ENCODE measurements around the gene SSTR4.

SSTR4 gene

GRCh38 chr20:23035731-23036130 is 619 bp downstream of the SSTR4 start:
- Histone ChIP-seq H3K27ac (no peak overlapping the region), H3K4me3 (ENCODE audit: low read depth in 1 of 2, low read length in 1 of 2) (no peak overlapping the region), H3K27me3 (peaks cover 71% of the 10 kb centered on the region), H3K9me3 (no peaks in the 10 kb centered on the region), H3K4me1 (ENCODE audit: control insufficient read depth in 1 of 2, insufficient read depth in 1 of 2, low read depth in 1 of 2, low read length in 1 of 2) (peaks cover 8 to 16% of the 10 kb centered on the region in 2 experiments), H3K36me3 (no peaks in the 10 kb centered on the region)
- TF ChIP-seq CTCF (IDR thresholded peaks at IDR 0.05), result no peak

GRCh38 chr20:23036371-23036770 is 1.3 kb downstream of the SSTR4 start:
- H3K27ac ChIP-seq, result no peak overlapping the region
- H3K9me3 ChIP-seq, result no peaks in the 10 kb centered on the region
- no peaks in the 10 kb centered on the region for H3K36me3 ChIP-seq
- H3K4me1 ChIP-seq (ENCODE audit: control insufficient read depth in 1 of 2, insufficient read depth in 1 of 2, low read depth in 1 of 2, low read length in 1 of 2), result peaks cover 8 to 16% of the 10 kb centered on the region in 2 experiments
- no peak overlapping the region for H3K4me3 ChIP-seq (ENCODE audit: low read depth in 1 of 2, low read length in 1 of 2)
- TF ChIP-seq CTCF (IDR thresholded peaks at IDR 0.05), result no peak
- H3K27me3 ChIP-seq, result peaks cover 75% of the 10 kb centered on the region

- Histone ChIP-seq H3K4me3 (ENCODE audit: low read depth in 1 of 2, low read length in 1 of 2) (no peak overlapping the region), H3K36me3 (no peaks in the 10 kb centered on the region), H3K4me1 (ENCODE audit: control insufficient read depth in 1 of 2, insufficient read depth in 1 of 2, low read depth in 1 of 2, low read length in 1 of 2) (peaks cover 8 to 16% of the 10 kb centered on the region in 2 experiments), H3K9me3 (no peaks in the 10 kb centered on the region), H3K27me3 (peaks cover 82% of the 10 kb centered on the region), H3K27ac (no peak overlapping the region)
- no peak for TF ChIP-seq CTCF (IDR thresholded peaks at IDR 0.05)
These were observed 1.9 kb downstream of the SSTR4 start for GRCh38 chr20:23037017-23037481.

GRCh38 chr20:23039136-23039875 is 4.2 kb downstream of the SSTR4 start:
- Histone ChIP-seq H3K27ac (no peak overlapping the region), H3K4me3 (ENCODE audit: low read depth in 1 of 2, low read length in 1 of 2) (no peak overlapping the region), H3K4me1 (ENCODE audit: control insufficient read depth in 1 of 2, insufficient read depth in 1 of 2, low read depth in 1 of 2, low read length in 1 of 2) (peaks cover 0 to 2% of the 10 kb centered on the region in 2 experiments), H3K27me3 (peaks cover 88% of the 10 kb centered on the region), H3K9me3 (no peaks in the 10 kb centered on the region), H3K36me3 (no peaks in the 10 kb centered on the region)
- TF ChIP-seq CTCF (IDR thresholded peaks at IDR 0.05), result no peak

- Histone ChIP-seq H3K4me3 (ENCODE audit: low read depth in 1 of 2, low read length in 1 of 2) (no peak overlapping the region), H3K36me3 (no peaks in the 10 kb centered on the region), H3K4me1 (ENCODE audit: control insufficient read depth in 1 of 2, insufficient read depth in 1 of 2, low read depth in 1 of 2, low read length in 1 of 2) (peaks cover 2 to 5% of the 10 kb centered on the region in 2 experiments), H3K9me3 (no peaks in the 10 kb centered on the region), H3K27me3 (peaks cover 88% of the 10 kb centered on the region), H3K27ac (no peak overlapping the region)
- TF ChIP-seq CTCF (IDR thresholded peaks at IDR 0.05), result no peak
These were observed 4.9 kb downstream of the SSTR4 start for GRCh38 chr20:23039885-23040508.
